Measurements from ENCODE around the gene HDAC5. TPM values are rescaled to one million over a fixed set of nuclear protein-coding genes. Genes with fewer than 3 reads are reported as not detected.

HDAC5 gene
- total RNA-seq, 1 donor from 2014 or later = 59.2 TPM

GRCh38 chr17:44069974-44070454 lies 53.4 kb downstream of the HDAC5 start:
- intact Hi-C loops (cut with DNase I) = no loop called here
- no peak for ATAC-seq

GRCh38 chr17:44067545-44067940 lies 55.9 kb downstream of the HDAC5 start:
- H3K9me3 ChIP-seq = no peaks in the 10 kb centered on the region
- peaks cover 11% of the 10 kb centered on the region for H3K36me3 ChIP-seq
- DNase-seq (no peak), ATAC-seq (no peak)
- H3K27me3 ChIP-seq (ENCODE audit: low read depth) = no peaks in the 10 kb centered on the region
- peak overlapping the region; percentile 88 for H3K27ac ChIP-seq
- intact Hi-C loops (cut with DNase I) = no loop called here
- peaks cover 43% of the 10 kb centered on the region for H3K4me1 ChIP-seq
- H3K4me3 ChIP-seq = no peak overlapping the region
- TF ChIP-seq CTCF (IDR thresholded peaks at IDR 0.05) = no peak

More at GRCh38 chr17:44069974-44070454, 53.4 kb downstream of the HDAC5 start:
- Histone ChIP-seq H3K4me3 (peak overlapping the region; percentile 77), H3K27ac (peak overlapping the region; percentile 86), H3K4me1 (peaks cover 41% of the 10 kb centered on the region), H3K36me3 (peaks cover 16% of the 10 kb centered on the region), H3K27me3 (ENCODE audit: low read depth) (no peaks in the 10 kb centered on the region), H3K9me3 (no peaks in the 10 kb centered on the region)
- TF ChIP-seq CTCF (IDR thresholded peaks at IDR 0.05) = no peak
- no peak for DNase-seq

- intact Hi-C loops (cut with DNase I) = no loop called here
- H3K27ac ChIP-seq = peak within 1 kb of the TSS; percentile 88
- H3K9me3 ChIP-seq = no peaks in the 10 kb centered on the region
- DNase-seq = peak; percentile 92
- no peak for TF ChIP-seq CTCF (IDR thresholded peaks at IDR 0.05)
- peaks cover 23% of the 10 kb centered on the region for H3K36me3 ChIP-seq
- H3K4me3 ChIP-seq = peak within 1 kb of the TSS; percentile 66
- H3K27me3 ChIP-seq (ENCODE audit: low read depth) = no peaks in the 10 kb centered on the region
- peaks cover 36% of the 10 kb centered on the region for H3K4me1 ChIP-seq
- ATAC-seq = peak; percentile 91 to 93
Measured at GRCh38 chr17:44066204-44066930, 57.1 kb downstream of the HDAC5 start, which contains the start of gene LSM12. Gene LSM12, minus strand, starts transcription at chr17:44066671. Its CDS starts 84 bp downstream, at chr17:44066587.

GRCh38 chr17:44065668-44066203 lies 57.7 kb downstream of the HDAC5 start:
- Histone ChIP-seq H3K36me3 (peaks cover 29% of the 10 kb centered on the region), H3K27me3 (ENCODE audit: low read depth) (no peaks in the 10 kb centered on the region), H3K4me1 (peaks cover 33% of the 10 kb centered on the region), H3K27ac (peak overlapping the region; percentile 88), H3K9me3 (no peaks in the 10 kb centered on the region), H3K4me3 (peak overlapping the region; percentile 66)
- DNase-seq = peak; percentile 25
- TF ChIP-seq CTCF (IDR thresholded peaks at IDR 0.05) = no peak
- no peak for ATAC-seq
- intact Hi-C loops (cut with DNase I) = no loop called here

GRCh38 chr17:44063704-44064639 lies 59.5 kb downstream of the HDAC5 start:
- intact Hi-C loops (cut with DNase I) = no loop called here
- Histone ChIP-seq H3K27ac (no peak overlapping the region), H3K4me3 (no peak overlapping the region), H3K27me3 (ENCODE audit: low read depth) (no peaks in the 10 kb centered on the region), H3K4me1 (peaks cover 23% of the 10 kb centered on the region), H3K9me3 (no peaks in the 10 kb centered on the region), H3K36me3 (peaks cover 45% of the 10 kb centered on the region)
- TF ChIP-seq CTCF (IDR thresholded peaks at IDR 0.05) = no peak
- DNase-seq (no peak), ATAC-seq (no peak)

Data from lower lobe of right lung (tissue), 2 donors.